ENCODE results near the gene SKIL.
"Not testable (repeated sequence)": the region's sequence is repeated elsewhere in the genome, so short reads cannot be mapped to it uniquely, and the experiment has no call there.

SKIL gene, protein sequence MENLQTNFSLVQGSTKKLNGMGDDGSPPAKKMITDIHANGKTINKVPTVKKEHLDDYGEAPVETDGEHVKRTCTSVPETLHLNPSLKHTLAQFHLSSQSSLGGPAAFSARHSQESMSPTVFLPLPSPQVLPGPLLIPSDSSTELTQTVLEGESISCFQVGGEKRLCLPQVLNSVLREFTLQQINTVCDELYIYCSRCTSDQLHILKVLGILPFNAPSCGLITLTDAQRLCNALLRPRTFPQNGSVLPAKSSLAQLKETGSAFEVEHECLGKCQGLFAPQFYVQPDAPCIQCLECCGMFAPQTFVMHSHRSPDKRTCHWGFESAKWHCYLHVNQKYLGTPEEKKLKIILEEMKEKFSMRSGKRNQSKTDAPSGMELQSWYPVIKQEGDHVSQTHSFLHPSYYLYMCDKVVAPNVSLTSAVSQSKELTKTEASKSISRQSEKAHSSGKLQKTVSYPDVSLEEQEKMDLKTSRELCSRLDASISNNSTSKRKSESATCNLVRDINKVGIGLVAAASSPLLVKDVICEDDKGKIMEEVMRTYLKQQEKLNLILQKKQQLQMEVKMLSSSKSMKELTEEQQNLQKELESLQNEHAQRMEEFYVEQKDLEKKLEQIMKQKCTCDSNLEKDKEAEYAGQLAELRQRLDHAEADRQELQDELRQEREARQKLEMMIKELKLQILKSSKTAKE

DNA sequence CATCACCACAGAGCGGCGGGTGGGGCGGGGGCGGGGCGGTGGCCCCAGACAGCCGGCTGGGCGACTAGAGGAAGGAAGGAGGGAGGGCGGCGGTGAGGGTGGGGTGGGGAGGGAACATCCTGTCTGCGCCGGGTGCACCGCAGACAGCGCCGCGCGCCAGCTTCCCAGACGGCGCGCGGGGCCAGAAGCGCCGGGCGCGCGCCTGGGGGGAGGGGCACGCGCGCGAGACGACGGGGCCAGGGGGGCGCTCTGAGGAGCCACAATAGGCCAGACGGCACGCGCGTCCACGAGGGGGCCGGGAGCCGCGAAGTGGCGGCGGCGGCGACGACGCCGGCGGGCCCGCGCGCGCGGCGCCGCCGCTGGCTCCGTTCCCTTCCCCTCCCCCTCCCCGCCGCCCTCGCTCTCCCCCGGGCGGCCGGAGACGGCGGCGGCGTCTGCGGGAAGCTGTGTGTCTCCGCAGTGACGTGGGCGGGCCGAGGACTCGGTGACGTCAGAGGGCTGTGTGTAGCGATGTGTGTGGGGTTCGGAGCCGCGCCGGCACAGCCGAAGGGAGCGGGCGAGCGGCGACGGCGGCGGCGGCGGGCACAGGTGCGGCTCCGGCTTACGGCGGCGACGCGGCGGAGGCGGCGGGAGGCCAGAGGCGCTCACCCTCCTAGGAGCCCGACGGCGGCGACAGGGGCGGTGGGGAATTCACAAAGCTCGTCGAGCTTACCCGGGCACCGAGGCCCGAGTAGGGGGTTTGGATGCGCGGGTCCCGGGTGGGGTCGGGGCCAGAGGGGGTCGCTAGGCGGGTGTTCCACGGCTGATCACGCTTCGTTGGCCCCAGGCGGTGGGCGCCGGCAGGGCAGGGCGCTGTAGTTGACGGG is at the start of gene SKIL:
Gene SKIL (plus strand): TSS at position 540 of the 866 bp plus-strand sequence. CDS start 2,617 bp downstream, outside the sequence.
- peak; percentile 96 for DNase-seq

DNA sequence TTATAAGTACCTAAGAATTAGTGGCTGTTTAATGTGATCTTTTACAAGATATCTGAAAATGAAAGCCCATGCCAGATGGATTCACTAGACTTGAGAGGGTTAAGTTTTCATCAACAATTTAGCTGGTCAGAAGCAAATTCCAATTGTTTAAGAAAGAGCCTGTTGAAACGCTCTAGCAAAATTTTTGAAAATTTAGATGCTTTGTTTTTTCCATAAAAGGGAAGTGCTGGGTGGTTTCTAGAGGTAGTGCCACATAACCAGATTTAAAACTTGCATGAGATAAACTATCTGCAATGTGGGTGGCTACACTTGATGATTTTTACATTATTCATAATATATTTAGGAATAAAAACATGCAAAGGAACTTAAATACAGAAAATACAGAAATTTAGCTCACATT is 48.5 kb upstream of the SKIL start:
- DNase-seq, result no peak

DNA sequence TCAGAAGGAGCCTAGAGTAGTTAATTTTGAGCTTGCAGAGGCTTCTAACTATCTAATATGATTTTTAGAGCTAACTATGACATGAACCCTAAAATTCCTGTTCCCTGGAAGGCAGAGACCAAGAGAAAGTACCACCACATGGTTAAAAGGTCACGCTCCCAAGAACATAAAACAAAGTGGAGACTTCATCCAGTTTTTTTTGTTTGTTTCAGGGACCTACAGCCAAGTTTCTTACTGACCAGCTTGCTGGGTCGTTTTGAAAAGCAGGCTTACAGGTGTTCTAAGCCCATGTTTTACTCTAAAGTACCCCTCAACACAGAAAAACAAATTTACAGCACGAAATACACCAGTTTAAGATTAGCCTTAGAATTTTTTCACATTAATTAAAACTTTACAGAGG is 39.6 kb upstream of the SKIL start:
- DNase-seq, result no peak

DNA sequence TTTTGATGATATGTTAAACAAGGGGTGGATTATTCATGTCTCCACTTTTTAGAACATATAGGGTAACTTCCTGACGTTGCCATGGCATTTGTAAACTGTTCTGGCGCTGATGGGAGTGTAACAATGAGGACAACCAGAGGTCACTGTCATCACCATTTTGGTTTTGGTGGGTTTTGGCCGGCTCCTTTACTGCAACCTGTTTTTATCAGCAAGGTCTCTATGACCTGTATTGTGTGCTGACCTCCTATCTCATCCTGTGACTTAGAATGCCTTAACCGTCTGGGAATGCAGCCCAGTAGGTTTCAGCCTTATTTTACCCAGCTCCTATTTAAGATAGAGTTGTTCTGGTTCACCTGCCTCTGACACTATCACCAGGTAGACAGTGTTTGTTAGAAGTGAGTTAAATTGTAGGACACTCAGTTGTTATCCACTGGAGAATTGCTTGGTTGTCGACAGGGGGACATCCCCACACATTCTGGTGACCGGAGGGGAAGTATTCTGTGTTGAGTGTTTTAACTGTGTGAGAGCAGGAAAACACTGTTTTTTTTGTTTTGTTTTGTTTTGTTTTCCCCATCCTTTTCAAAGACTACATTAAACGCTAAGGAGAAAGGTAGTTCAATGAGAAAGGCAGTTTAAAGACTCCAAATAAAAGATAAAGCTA is 36.9 kb upstream of the SKIL start:
- no peak for DNase-seq

DNA sequence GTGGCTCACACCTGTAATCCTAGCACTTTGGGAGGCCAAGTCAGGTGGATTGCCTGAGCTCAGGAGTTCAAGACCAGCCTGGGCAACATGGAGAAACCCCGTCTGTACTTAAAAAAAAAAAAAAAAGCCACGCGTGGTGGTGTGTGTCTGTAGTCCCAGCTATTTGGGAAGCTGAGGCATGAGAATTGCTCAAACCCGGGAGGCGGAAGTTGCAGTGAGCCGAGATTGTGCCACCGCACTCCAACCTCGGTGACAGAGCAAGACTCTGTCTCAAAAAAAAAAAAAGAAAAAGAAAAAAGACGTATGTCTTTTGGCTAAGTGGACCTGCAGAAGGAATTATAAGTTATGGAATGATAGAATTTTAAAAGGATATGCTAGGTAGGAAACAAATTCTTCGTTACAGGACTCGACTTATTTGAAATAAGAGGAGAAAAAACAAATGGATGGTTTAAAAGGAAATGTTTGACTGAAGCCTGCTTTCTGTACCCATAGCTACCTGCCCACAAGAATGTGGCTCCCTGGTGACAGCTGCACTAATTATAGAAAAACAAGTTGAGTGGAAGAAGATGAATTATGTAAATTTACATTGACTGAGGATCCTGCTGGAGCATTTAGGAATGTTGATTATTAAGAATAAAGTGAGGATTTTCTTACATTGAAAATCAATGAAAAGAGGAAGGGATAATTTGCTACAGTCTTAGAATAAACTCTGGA is 36.0 kb upstream of the SKIL start:
- no peak for DNase-seq

DNA sequence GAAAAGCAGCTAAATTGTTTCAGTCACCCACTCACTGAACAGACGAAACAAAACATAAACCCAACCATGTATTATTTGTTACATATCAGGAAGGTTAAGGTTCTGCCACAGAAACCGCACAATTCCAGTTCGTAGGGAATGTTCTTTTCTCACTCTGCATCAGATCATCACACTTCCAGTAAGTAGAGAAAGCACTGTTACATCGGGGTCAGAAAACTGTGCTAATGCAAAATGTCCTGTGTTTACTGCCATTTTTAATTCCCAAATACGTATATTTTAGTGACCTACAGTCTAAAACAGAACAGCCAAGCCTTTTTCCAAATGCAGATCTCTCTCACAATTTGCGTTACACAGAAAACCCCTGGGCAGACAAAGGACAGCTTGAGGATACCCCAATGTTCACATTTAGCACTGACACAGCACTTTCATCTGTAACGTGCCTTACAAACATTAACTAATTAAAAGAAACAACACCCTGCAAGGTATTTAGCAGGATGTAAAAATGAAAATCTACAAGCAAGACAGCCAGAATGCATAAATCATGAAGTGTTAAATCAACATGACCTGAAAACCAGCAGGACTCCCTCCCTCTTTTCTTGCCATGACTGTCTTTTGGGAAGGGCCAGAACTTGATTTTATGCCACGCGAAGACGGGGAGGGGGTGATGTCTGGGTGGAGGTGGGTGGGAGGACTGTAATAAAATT is 34.8 kb upstream of the SKIL start:
- DNase-seq, result no peak

DNA sequence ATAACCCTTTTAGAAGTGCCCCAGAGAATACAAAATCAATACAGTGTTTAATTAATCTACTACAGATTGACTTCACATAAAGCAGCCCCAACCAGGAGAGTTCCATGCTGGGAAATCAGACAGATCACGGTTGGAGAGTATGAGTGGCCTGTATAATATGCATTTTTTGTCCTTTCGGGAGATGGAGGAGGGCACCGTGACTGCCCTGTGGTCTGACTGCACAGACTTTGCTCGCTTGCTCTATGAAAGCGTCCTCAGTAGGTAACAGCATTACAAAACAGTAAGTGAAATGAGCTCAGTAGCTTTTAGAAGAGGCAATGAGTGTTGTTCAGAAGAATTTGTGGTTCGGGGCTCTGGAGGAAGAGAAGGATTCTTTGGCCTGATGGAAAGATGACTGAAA is 34.2 kb upstream of the SKIL start:
- no peak for DNase-seq

DNA sequence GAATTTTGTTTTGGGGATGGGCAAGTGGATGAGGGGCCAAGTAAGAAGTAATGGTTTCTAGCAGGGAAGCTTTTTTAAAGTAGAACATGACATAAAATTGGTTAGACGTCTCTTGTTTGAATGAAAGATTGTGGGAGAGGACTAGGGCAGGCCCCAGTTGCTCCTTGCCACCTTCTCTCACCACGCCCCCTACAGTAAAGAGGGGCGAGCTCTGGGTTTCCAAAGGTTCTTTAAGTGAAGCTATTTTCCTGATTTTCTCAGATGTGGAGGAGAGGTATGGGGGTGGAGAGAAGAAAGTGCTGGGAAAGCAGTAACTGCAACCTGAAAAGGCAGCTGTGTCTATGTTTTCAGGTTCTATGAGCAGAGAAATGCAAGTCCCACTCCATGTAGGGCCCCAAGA is 32.6 kb upstream of the SKIL start:
- no peak for DNase-seq

DNA sequence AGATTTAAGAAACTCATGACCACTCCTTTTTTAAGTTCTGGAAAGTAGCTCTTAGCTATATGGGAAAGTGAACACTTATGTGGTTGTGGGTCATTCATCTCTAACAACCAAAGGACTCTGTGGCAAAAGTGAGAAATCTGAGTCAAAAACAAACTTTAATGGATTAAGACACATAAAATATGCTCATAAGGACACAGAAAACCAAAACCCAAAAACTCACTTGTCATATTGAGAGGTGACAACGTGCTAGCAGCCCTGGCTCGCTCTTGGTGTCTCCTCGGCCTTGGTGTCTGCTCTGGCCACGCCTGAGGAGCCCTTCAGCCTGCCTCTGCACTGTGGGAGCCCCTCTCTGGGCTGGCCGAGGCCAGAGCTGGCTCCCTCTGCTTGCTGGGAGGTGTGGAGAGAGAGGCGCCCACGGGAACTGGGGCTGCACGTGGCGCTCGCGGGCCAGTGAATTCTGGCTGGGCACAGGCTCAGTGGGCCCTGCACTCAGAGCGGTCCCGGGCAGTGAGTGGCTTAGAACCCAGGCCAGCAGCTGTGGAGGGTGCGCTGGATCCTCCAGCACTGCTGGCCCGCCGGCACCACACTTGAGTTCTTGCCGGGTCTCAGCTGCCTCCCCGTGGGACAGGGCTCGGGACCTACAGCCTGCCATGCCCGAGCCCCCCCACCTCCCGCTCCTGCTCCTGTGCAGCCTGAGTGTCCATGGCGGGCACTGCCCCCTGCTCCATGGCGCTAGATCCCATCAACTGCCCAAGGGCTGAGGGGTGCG is 30.3 kb upstream of the SKIL start:
- DNase-seq, result no peak

DNA sequence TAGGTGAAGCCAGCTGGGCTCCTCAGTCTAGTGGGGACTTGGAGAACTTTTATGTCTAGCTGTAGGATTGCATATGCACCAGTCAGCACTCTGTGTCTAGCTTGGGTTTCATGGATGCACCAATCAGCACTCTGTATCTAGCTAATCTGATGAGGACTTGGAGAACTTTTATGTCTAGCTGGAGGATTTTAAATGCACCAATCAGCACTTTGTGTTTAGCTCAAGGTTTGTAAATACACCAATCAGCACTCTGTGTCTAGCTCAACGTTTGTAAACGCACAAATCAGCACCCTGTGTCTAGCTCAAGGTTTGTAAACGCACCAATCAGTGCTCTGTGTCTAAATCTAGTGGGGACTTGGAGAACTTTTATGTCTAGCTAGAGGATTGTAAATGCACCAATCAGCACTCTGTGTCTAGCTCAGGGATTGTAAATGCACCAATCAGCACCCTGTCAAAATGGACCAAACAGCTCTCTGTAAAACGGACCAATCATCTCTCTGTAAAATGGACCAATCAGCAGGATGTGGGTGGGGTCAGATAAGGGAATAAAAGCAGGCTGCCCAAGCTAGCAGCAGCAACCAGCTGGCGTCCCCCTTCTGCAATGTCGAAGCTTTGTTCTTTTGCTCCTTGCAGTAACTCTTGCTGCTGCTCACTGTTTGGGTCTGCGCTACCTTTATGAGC is 29.5 kb upstream of the SKIL start:
- DNase-seq, result not testable (repeated sequence)

DNA sequence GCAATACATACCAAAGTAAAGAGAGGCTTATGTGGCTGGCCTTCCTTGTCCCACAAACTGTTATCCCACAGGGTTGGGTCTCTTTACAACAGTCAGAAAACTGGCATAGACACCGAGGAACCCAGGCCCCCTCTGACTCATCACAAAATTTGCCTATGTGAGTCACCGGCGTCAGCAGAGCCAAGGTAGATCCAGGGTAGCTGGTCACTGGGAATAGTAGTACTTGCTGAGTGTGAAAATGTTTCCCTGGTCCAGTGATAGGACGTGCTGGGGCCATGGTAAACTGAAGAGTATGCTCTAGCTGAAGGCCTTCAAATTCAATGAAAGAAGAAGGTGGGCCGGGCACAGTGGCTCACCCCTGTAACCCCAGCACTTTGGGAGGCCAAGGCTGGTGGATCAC is 27.1 kb upstream of the SKIL start:
- DNase-seq, result no peak

DNA sequence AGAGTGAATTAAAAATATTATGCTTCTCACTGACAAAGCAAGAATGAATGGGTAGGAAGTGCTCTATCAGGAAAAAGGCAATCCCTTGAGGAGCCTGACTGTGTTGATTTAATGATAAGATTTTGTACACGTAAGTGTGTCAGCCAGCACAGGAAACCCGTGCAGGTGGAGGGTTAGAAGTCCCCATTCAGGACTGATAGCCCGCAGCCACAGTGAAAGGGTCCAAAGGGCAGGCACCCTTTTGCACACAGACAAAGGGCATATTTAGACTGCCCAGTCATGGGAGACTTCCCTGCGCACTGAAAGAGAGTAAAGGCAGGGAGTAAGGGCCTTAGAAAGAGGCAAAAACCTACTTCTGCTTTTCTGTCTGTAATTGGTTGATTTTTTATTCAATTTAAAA is 26.4 kb upstream of the SKIL start:
- no peak for DNase-seq

DNA sequence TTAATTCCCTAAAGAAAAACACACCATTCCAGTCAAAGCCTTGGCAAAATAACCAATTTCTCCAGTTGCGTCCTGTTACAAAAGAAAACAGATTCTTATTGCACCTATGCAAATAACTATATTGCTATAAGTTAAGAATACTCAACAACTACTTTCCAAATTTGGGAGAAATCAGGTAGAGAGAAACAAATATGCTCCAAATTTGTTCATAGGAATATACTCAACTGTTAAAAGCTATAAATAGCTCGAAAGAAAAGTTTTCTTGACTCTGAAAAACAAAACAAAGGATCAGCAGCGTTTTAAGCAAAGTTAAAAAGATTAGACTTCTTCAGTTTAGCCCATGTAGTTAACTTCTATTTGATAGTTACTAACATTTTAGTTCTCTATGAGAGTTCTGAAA is 20.1 kb upstream of the SKIL start:
- no peak for DNase-seq

DNA sequence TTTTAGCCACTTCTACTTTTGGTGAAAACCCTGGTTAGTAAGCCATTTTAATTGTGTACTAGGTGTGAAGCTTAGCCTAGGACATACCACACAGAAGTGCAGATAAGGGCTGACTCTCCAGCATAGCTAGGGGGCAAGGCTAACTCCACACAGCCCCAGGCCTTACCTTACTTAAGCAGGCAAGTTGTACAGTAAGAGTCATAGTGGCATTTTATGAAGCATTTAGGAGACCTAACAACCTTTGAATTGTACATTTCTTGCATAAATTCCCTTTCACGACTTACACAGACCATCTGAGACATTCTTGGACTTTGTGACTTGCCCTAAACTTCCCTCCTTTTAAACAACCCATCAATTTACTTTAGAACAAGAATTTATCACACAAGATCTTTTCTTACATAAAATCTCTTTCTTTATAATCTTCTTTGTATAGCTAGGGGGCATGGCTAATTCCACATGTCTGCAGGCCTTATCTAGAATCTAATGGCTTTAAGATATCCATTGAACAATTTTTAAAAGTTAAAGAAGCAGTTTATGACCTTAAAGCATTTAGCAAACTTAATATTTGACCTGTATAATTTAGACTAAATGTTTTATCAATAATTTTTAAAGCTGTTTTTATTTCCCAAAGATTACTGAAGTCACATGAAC is 18.7 kb upstream of the SKIL start:
- no peak for DNase-seq

DNA sequence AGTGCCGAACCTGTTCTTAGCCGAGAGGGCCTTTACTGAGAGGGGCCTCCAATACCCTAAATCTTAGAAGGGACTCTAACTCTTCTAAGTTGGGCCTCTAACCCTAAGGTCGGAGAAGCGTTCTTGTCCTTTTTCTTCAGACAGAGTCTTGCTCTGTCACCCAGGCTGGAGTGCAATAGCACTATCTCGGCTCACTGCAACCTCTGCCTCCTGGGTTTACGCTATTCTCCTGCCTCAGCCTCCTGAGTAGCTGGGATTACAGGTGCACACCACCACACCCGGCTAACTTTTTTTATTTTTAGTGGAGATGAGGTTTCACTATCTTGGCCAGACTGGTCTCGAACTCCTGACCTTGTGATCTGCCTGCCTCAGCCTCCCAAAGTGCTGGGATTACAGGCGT is 15.2 kb upstream of the SKIL start:
- DNase-seq, result not testable (repeated sequence)

DNA sequence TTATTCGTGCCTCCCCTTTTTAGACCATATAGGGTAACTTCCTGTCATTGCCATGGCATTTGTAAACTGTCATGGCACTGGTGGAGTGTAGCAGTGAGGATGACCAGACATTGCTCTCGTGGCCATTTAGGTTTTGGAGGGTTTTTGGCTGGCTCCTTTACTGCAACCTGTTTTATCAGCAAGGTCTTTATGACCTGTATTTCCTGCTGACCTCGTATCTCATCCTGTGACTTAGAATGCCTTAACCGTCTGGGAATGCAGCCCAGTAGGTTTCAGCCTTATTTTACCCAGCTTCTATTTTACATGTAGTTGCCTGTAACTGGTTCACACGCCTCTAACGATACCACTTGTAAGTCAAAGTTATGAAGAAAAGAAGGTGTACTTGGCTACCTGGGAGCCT is 13.7 kb upstream of the SKIL start:
- DNase-seq, result not testable (repeated sequence)

DNA sequence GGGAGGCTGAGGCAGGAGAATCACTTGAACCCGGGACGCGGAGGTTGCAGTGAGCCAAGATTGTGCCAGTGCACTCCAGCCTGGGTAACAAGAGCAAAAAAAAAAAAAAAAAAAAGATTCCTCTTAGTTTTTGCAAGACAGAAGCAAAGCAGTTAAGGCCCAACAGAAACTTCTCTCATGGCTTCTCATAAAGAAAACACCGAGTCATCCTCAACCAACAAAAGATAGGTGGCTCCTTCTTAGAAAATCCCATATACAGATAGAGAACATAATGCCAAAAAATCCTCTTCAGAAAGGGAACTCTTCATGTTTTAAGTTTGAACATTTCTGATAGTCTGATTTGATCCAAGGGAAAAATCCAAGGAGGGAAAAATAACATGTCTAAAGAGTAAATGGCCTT is 12.5 kb upstream of the SKIL start:
- DNase-seq, result no peak

DNA sequence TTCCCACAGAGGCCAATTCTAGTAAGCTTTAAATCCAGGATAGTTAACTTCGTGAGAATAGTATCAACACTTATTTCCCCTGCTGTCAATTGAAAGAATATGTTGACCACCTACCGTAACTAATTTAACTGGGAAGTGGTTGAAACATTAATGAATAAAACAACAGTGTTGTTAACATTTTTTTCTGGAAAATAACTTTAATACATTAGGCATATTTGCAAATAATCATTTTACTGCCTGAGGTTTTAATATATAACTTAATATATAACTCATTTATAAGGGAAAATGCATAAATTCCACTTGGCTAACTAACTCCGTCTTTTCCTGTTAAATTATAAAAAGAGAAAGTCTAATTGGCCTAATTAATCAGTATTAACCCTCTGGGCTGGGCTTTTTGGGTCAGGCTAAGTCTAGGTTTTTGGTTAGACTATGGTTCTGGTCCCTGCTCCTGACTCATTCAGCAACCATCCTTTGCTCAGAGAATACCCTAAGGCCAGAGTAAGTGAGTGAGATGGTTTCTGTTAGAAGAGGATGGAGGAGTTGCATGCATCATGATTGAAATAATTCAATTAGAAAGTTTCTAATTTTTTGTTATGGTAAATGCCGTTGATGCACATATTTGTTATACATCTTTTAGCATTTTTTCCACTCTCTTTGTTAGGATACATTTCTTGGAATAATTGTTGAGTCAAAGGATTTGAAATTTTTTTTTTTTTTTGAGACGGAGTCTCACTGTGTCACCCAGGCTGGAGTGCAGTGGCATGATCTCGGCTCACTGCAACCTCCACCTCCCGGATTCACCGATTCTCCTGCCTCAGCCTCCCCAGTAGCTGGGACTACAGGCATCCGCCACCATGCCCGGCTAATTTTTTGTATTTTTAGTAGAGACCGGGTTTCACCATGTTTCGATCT is 10.8 kb upstream of the SKIL start:
- no peak for DNase-seq
